ENCODE measurements around the gene HOXD9.

HOXD9 gene

DNA sequence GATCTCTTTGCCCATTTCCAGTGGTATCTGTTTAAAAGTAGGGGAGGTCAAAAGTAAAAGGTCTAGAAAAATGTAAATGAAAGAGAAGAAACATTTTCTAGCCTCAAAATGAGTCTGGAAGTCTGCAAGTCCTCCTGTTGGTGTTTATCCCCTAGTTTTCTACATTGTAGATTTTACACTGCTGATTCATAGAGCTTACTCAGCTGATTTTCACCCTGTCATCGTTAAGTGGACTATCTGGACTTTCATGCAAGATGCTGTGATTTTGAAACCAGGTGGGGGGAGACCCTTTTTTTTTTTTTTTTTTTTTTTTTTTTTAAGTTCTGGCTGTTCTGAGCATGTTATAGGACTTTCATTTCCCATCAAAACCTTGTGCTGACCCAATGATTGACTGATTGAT is 44.9 kb downstream of the HOXD9 start:
- Histone ChIP-seq H3K4me1 (ENCODE audit: control insufficient read depth, insufficient read depth, low read length) (no peaks in the 10 kb centered on the region; the same call in 1 of the 2 replicates), H3K36me3 (ENCODE audit: control insufficient read depth, insufficient read depth, low read length) (no peaks in the 10 kb centered on the region), H3K4me3 (ENCODE audit: low read length) (no peak overlapping the region), H3K27me3 (ENCODE audit: control insufficient read depth, insufficient read depth, low read length) (peaks cover 93% of the 10 kb centered on the region), H3K27ac (ENCODE audit: low read length) (no peak overlapping the region), H3K9me3 (ENCODE audit: control insufficient read depth, insufficient read depth, low read length) (no peaks in the 10 kb centered on the region)
- no peak for DNase-seq (ENCODE audit: low read depth, low spot score)
- WGBS (ENCODE audit: insufficient coverage, insufficient read length): no CpG with 5 or more reads among the region's 1 CpG

DNA sequence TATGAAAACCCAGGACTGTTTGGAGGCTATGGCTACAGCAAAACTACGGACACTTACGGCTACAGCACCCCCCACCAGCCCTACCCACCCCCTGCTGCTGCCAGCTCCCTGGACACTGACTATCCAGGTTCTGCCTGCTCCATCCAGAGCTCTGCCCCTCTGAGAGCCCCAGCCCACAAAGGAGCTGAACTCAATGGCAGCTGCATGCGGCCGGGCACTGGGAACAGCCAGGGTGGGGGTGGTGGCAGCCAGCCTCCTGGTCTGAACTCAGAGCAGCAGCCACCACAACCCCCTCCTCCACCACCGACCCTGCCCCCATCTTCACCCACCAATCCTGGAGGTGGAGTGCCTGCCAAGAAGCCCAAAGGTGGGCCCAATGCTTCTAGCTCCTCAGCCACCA is 46.7 kb downstream of the HOXD9 start:
- no peak overlapping the region for H3K27ac ChIP-seq (ENCODE audit: low read length)
- no peak overlapping the region for H3K4me3 ChIP-seq (ENCODE audit: low read length)
- no peaks in the 10 kb centered on the region for H3K36me3 ChIP-seq (ENCODE audit: control insufficient read depth, insufficient read depth, low read length)
- peaks cover 90% of the 10 kb centered on the region for H3K27me3 ChIP-seq (ENCODE audit: control insufficient read depth, insufficient read depth, low read length)
- H3K9me3 ChIP-seq (ENCODE audit: control insufficient read depth, insufficient read depth, low read length): no peaks in the 10 kb centered on the region
- no peak for DNase-seq (ENCODE audit: low read depth, low spot score)
- H3K4me1 ChIP-seq (ENCODE audit: control insufficient read depth, insufficient read depth, low read length): no peaks in the 10 kb centered on the region; the same call in 1 of the 2 replicates
- WGBS (ENCODE audit: insufficient coverage, insufficient read length): no CpG with 5 or more reads among the region's 5 CpGs

DNA sequence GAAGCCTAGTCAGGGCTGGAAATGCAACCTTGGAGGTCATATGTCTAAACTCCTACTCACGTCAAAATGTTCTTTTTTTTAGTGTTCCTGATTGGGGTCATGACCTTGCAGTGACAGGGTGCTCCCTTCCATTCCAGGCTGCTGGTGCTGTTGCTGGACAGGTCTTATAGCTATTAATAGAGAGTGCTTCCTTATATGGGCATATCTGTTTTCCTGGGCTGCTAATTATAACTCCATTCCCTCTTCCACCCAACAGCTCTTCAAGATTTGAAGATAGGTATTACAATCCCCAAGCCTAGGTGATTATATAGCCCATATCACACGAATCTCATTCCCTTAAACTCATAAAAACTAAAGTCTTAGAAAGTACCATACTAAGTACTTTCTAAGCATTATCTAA is 47.2 kb downstream of the HOXD9 start:
- Histone ChIP-seq H3K36me3 (ENCODE audit: control insufficient read depth, insufficient read depth, low read length) (no peaks in the 10 kb centered on the region), H3K4me3 (ENCODE audit: low read length) (no peak overlapping the region), H3K27ac (ENCODE audit: low read length) (no peak overlapping the region), H3K27me3 (ENCODE audit: control insufficient read depth, insufficient read depth, low read length) (peaks cover 90% of the 10 kb centered on the region), H3K9me3 (ENCODE audit: control insufficient read depth, insufficient read depth, low read length) (no peaks in the 10 kb centered on the region), H3K4me1 (ENCODE audit: control insufficient read depth, insufficient read depth, low read length) (peaks cover 1% of the 10 kb centered on the region; the same call in 1 of the 2 replicates)
- no peak for DNase-seq (ENCODE audit: low read depth, low spot score)
- WGBS (ENCODE audit: insufficient coverage, insufficient read length): 100% methylated on average over 1 of the region's 2 CpGs

DNA sequence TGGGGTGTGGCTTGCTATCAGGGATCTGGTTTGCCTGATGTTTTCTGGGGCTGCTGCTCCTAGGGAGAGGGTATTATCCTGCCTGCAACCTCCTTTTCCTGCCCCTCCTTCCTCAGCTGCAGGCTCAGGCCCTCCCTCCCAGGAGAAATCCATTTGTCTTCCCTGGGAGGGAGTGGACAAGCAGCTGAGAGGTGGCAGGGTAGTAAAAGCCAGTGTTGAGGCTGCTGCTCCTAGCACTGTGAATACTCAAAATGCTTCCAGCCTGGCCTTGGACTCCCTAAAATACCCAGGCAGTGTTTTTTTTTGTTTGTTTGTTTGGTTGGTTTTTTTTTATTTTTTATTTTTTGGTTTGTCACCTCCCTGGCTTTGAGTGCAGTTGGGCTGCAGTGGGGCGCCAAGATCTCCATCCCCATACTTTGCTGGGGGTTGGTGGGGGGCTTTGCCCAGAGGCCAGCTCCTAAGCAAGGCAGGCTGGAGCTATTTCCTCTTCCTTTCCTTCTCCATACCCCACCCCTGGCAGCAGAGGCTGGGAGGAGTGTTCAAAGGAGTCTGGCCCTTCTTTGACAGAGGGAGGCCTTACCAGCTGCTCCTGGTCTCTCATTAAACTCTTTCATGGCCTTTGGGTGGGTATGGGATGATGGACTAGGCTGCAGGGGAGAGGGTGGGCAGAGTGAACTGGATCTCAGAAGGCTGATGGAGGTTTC is 48.2 kb downstream of the HOXD9 start:
- WGBS (ENCODE audit: insufficient coverage, insufficient read length): no CpG with 5 or more reads among the region's 1 CpG
- Histone ChIP-seq H3K36me3 (ENCODE audit: control insufficient read depth, insufficient read depth, low read length) (no peaks in the 10 kb centered on the region), H3K9me3 (ENCODE audit: control insufficient read depth, insufficient read depth, low read length) (no peaks in the 10 kb centered on the region), H3K27ac (ENCODE audit: low read length) (no peak overlapping the region), H3K4me3 (ENCODE audit: low read length) (no peak overlapping the region), H3K4me1 (ENCODE audit: control insufficient read depth, insufficient read depth, low read length) (peaks cover 3% of the 10 kb centered on the region), H3K27me3 (ENCODE audit: control insufficient read depth, insufficient read depth, low read length) (peaks cover 90% of the 10 kb centered on the region)
- DNase-seq (ENCODE audit: low read depth, low spot score): no peak

DNA sequence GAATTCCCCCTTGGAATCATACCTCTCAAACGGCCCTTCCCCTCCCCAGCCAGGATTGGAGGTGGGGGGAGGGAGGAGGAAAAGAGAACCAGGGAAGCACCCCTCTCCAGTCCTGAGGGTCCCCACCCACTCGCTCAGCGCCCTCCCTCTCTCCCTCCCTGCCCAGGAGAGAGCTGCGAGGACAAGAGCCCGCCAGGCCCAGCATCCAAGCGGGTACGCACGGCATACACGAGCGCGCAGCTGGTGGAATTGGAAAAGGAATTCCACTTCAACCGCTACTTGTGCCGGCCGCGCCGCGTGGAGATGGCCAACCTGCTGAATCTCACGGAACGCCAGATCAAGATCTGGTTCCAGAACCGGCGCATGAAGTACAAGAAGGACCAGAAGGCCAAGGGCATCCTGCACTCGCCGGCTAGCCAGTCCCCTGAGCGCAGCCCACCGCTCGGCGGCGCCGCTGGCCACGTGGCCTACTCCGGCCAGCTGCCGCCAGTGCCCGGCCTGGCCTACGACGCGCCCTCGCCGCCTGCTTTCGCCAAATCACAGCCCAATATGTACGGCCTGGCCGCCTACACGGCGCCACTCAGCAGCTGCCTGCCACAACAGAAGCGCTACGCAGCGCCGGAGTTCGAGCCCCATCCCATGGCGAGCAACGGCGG is 49.0 kb downstream of the HOXD9 start:
- no peak for DNase-seq (ENCODE audit: low read depth, low spot score)
- Histone ChIP-seq H3K4me3 (ENCODE audit: low read length) (no peak overlapping the region; the same call in 1 of the 2 replicates), H3K36me3 (ENCODE audit: control insufficient read depth, insufficient read depth, low read length) (no peaks in the 10 kb centered on the region), H3K27ac (ENCODE audit: low read length) (no peak overlapping the region), H3K9me3 (ENCODE audit: control insufficient read depth, insufficient read depth, low read length) (no peaks in the 10 kb centered on the region), H3K27me3 (ENCODE audit: control insufficient read depth, insufficient read depth, low read length) (peaks cover 90% of the 10 kb centered on the region), H3K4me1 (ENCODE audit: control insufficient read depth, insufficient read depth, low read length) (peaks cover 3% of the 10 kb centered on the region)
- no CpG with 5 or more reads among the region's 51 CpGs for WGBS (ENCODE audit: insufficient coverage, insufficient read length)

DNA sequence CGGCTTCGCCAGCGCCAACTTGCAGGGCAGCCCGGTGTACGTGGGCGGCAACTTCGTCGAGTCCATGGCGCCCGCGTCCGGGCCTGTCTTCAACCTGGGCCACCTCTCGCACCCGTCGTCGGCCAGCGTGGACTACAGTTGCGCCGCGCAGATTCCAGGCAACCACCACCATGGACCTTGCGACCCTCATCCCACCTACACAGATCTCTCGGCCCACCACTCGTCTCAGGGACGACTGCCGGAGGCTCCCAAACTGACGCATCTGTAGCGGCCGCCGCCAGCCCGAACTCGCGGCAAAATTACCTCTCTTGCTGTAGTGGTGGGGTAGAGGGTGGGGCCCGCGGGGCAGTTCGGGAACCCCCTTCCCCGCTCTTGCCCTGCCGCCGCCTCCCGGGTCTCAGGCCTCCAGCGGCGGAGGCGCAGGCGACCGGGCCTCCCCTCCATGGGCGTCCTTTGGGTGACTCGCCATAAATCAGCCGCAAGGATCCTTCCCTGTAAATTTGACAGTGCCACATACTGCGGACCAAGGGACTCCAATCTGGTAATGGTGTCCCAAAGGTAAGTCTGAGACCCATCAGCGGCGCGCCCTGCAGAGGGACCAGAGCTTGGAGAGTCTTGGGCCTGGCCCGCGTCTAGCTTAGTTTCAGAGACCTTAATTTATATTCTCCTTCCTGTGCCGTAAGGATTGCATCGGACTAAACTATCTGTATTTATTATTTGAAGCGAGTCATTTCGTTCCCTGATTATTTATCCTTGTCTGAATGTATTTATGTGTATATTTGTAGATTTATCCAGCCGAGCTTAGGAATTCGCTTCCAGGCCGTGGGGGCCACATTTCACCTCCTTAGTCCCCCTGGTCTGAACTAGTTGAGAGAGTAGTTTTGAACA is 49.7 kb downstream of the HOXD9 start:
- no CpG with 5 or more reads among the region's 60 CpGs for WGBS (ENCODE audit: insufficient coverage, insufficient read length)
- Histone ChIP-seq H3K4me1 (ENCODE audit: control insufficient read depth, insufficient read depth, low read length) (peaks cover 3% of the 10 kb centered on the region), H3K27me3 (ENCODE audit: control insufficient read depth, insufficient read depth, low read length) (peaks cover 92% of the 10 kb centered on the region), H3K36me3 (ENCODE audit: control insufficient read depth, insufficient read depth, low read length) (no peaks in the 10 kb centered on the region), H3K4me3 (ENCODE audit: low read length) (no peak overlapping the region; the same call in 1 of the 2 replicates), H3K9me3 (ENCODE audit: control insufficient read depth, insufficient read depth, low read length) (no peaks in the 10 kb centered on the region), H3K27ac (ENCODE audit: low read length) (no peak overlapping the region)
- no peak for DNase-seq (ENCODE audit: low read depth, low spot score)

DNA sequence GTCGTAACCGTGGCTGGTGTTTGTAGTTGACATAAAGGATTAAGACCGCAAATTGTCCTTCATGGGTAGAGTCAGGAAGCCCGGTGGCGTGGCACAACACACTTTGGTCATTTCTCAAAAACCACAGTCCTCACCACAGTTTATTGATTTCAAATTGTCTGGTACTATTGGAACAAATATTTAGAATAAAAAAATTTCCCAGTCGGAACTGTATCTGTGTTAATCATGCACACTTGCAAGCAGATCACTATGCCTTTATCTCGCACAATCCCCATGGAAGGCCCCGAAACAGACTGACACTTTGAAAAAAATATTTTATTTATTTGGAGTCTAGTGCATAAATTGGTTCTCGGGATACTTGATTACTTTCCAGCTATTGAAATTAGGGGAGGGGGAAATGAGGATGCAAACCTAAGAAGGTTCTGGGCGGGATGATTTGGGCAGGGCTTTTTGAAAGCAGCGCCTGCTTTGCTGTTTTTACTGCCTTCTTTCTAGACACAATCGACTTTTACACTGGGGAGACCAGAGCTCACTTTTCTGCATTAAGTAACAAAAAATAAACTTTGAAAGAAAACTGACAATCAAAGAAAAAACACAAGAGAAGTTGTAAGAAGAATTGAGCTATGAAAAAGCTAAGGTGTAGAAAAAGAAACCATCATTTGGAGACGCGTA is 50.5 kb downstream of the HOXD9 start:
- no peak overlapping the region for H3K4me3 ChIP-seq (ENCODE audit: low read length)
- H3K4me1 ChIP-seq (ENCODE audit: control insufficient read depth, insufficient read depth, low read length): peaks cover 3% of the 10 kb centered on the region
- H3K9me3 ChIP-seq (ENCODE audit: control insufficient read depth, insufficient read depth, low read length): no peaks in the 10 kb centered on the region
- peaks cover 92% of the 10 kb centered on the region for H3K27me3 ChIP-seq (ENCODE audit: control insufficient read depth, insufficient read depth, low read length)
- DNase-seq (ENCODE audit: low read depth, low spot score): no peak
- WGBS (ENCODE audit: insufficient coverage, insufficient read length): no CpG with 5 or more reads among the region's 14 CpGs
- no peak overlapping the region for H3K27ac ChIP-seq (ENCODE audit: low read length)
- H3K36me3 ChIP-seq (ENCODE audit: control insufficient read depth, insufficient read depth, low read length): no peaks in the 10 kb centered on the region

DNA sequence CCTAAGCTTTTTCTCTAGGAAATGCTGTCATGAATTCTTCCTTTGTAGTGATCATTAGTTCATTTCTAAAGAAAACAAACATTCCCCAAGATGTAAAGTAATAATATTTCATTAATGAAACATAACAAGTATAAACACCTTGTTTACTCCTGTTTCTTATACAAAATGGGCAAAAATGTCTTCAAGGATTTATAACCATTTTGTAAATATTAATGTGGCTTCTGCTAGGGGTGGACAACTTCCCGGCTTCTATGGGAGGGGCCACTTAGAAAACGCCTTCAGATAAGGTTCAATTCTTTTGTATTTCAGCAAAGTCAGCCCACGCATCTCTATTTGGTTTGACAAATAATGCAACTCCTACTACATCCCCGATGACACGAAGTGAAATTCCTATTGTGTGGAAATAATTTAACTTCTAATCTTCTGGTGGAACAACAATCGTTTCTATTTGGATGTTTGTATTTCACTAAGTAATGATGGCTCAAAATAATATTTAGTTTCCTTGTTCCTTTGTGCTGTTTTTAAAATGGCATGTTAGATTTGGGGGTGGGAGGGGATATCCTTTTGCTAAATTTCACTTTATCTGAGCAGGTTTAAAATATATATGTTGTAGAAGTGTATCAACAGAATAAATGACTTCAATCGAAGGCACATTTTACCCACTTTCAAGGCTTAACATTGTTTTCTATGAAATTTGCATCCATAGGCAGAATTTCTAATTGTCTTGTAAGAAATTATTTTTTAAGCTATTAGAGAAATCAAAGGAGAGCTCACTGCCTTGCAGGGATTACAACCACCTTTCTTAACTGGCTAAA is 51.3 kb downstream of the HOXD9 start:
- no peak overlapping the region for H3K4me3 ChIP-seq (ENCODE audit: low read length)
- H3K9me3 ChIP-seq (ENCODE audit: control insufficient read depth, insufficient read depth, low read length): no peaks in the 10 kb centered on the region
- no peak for DNase-seq (ENCODE audit: low read depth, low spot score)
- H3K36me3 ChIP-seq (ENCODE audit: control insufficient read depth, insufficient read depth, low read length): no peaks in the 10 kb centered on the region
- peaks cover 94% of the 10 kb centered on the region for H3K27me3 ChIP-seq (ENCODE audit: control insufficient read depth, insufficient read depth, low read length)
- H3K4me1 ChIP-seq (ENCODE audit: control insufficient read depth, insufficient read depth, low read length): peaks cover 6% of the 10 kb centered on the region
- no CpG with 5 or more reads among the region's 7 CpGs for WGBS (ENCODE audit: insufficient coverage, insufficient read length)
- no peak overlapping the region for H3K27ac ChIP-seq (ENCODE audit: low read length)

DNA sequence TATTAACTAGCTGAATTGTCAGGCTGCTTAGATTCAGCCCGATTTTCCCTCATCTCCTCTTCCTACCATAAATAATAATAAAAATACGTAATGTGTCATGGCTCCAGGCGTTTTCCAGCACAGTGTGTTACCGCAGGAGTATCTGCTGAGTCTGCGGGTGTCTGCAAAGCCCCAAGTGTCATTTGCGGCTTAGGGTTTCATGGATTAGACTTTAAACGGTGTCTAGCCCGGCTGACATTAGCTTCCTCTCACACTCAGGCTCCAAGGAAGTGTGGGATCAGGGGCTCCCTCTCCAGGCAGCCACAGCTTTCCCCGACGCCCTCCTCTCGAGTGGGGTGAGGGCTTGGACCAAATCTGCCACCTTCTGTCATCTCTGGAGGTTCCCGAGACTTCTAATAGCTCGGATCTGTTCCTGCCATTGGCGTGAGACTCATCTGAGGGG is 51.9 kb downstream of the HOXD9 start:
- H3K4me1 ChIP-seq (ENCODE audit: control insufficient read depth, insufficient read depth, low read length): peaks cover 6% of the 10 kb centered on the region
- no CpG with 5 or more reads among the region's 14 CpGs for WGBS (ENCODE audit: insufficient coverage, insufficient read length)
- no peak for DNase-seq (ENCODE audit: low read depth, low spot score)

More for the DNA sequence above, 51.9 kb downstream of the HOXD9 start:
- peaks cover 94% of the 10 kb centered on the region for H3K27me3 ChIP-seq (ENCODE audit: control insufficient read depth, insufficient read depth, low read length)
- no peak overlapping the region for H3K27ac ChIP-seq (ENCODE audit: low read length)
- H3K36me3 ChIP-seq (ENCODE audit: control insufficient read depth, insufficient read depth, low read length): no peaks in the 10 kb centered on the region
- H3K4me3 ChIP-seq (ENCODE audit: low read length): no peak overlapping the region
- H3K9me3 ChIP-seq (ENCODE audit: control insufficient read depth, insufficient read depth, low read length): no peaks in the 10 kb centered on the region
